ENCODE results near the gene MXRA7. TPM values are rescaled to one million over a fixed set of nuclear protein-coding genes. Genes with fewer than 3 reads are reported as not detected.

MXRA7 gene
- total RNA-seq, 4 donors from 2014 or later = 362 to 576 (median 421) TPM

- no peak for TF ChIP-seq POLR2A (IDR thresholded peaks at IDR 0.05)
- TF ChIP-seq, protein P1, sequence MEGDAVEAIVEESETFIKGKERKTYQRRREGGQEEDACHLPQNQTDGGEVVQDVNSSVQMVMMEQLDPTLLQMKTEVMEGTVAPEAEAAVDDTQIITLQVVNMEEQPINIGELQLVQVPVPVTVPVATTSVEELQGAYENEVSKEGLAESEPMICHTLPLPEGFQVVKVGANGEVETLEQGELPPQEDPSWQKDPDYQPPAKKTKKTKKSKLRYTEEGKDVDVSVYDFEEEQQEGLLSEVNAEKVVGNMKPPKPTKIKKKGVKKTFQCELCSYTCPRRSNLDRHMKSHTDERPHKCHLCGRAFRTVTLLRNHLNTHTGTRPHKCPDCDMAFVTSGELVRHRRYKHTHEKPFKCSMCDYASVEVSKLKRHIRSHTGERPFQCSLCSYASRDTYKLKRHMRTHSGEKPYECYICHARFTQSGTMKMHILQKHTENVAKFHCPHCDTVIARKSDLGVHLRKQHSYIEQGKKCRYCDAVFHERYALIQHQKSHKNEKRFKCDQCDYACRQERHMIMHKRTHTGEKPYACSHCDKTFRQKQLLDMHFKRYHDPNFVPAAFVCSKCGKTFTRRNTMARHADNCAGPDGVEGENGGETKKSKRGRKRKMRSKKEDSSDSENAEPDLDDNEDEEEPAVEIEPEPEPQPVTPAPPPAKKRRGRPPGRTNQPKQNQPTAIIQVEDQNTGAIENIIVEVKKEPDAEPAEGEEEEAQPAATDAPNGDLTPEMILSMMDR (IDR thresholded peaks at IDR 0.05) = no peak
- Histone ChIP-seq H3K4me3 (replicated peaks in 1 of 3) (no peak overlapping the region), H3K27ac (peak overlapping the region; percentile 49 to 87 (median 74)), H3K4me1 (peaks cover 54 to 91% of the 10 kb centered on the region in 2 donors), H3K36me3 (no peaks in the 10 kb centered on the region), H3K9me3 (no peaks in the 10 kb centered on the region), H3K27me3 (no peaks in the 10 kb centered on the region)
- intact Hi-C loops (cut with DNase I) = no loop called here
- WGBS, 2 donors = 65 to 76% methylated on average over 23 to 25 of the region's 25 CpGs
- no peak for DNase-seq
These were observed 13.7 kb downstream of the MXRA7 start for GRCh38 chr17:76696763-76697701.

- TF ChIP-seq POLR2A (IDR thresholded peaks at IDR 0.05) = no peak
- TF ChIP-seq, protein P1 (IDR thresholded peaks at IDR 0.05) = no peak
- H3K4me1 ChIP-seq = peaks cover 47 to 88% of the 10 kb centered on the region in 2 donors
- H3K27me3 ChIP-seq = no peaks in the 10 kb centered on the region
- no peaks in the 10 kb centered on the region for H3K36me3 ChIP-seq
- DNase-seq = no peak
- H3K9me3 ChIP-seq = no peaks in the 10 kb centered on the region
- peak overlapping the region; percentile 19 to 87 (median 74) for H3K27ac ChIP-seq
- H3K4me3 ChIP-seq (replicated peaks in 1 of 3) = no peak overlapping the region
- intact Hi-C loops (cut with DNase I) = no loop called here
- WGBS, 2 donors = 66 to 80% methylated on average over 16 of the region's 16 CpGs
These were observed 15.5 kb downstream of the MXRA7 start for GRCh38 chr17:76695059-76695831.

GRCh38 chr17:76691379-76692191 is 19.2 kb downstream of the MXRA7 start:
- intact Hi-C loops (cut with DNase I) = no loop called here
- Histone ChIP-seq H3K36me3 (no peaks in the 10 kb centered on the region), H3K9me3 (no peaks in the 10 kb centered on the region), H3K27me3 (no peaks in the 10 kb centered on the region), H3K4me1 (peaks cover 47 to 86% of the 10 kb centered on the region in 2 donors), H3K27ac (peak overlapping the region; percentile 48 to 81 (median 69)), H3K4me3 (replicated peaks in 1 of 3) (no peak overlapping the region)
- peak in 1 of 2 donors; percentile 24 for TF ChIP-seq POLR2A (IDR thresholded peaks at IDR 0.05)
- TF ChIP-seq, protein P1 (IDR thresholded peaks at IDR 0.05) = no peak
- WGBS, 2 donors = 59 to 78% methylated on average over 13 to 14 of the region's 14 CpGs
- DNase-seq = peak in 1 of 2 donors; percentile 51

GRCh38 chr17:76690596-76691280 is 20.0 kb downstream of the MXRA7 start:
- H3K4me1 ChIP-seq = peaks cover 49 to 86% of the 10 kb centered on the region in 2 donors
- intact Hi-C loops (cut with DNase I) = no loop called here

More at GRCh38 chr17:76690596-76691280, 20.0 kb downstream of the MXRA7 start:
- WGBS, 2 donors = 71 to 79% methylated on average over 13 of the region's 13 CpGs
- H3K9me3 ChIP-seq = no peaks in the 10 kb centered on the region
- H3K27ac ChIP-seq = peak overlapping the region in 2 of 3 donors; percentile 69 to 81
- peak in 1 of 2 donors; percentile 2 for DNase-seq
- no peak for TF ChIP-seq POLR2A (IDR thresholded peaks at IDR 0.05)
- TF ChIP-seq, protein P1 (IDR thresholded peaks at IDR 0.05) = no peak
- H3K4me3 ChIP-seq (replicated peaks in 1 of 3) = no peak overlapping the region
- no peaks in the 10 kb centered on the region for H3K36me3 ChIP-seq
- H3K27me3 ChIP-seq = no peaks in the 10 kb centered on the region
